ENCODE data around the gene ZNF836.
A peak's percentile ranks its signal among the peaks of the same experiment; 100 is the strongest.

DNA sequence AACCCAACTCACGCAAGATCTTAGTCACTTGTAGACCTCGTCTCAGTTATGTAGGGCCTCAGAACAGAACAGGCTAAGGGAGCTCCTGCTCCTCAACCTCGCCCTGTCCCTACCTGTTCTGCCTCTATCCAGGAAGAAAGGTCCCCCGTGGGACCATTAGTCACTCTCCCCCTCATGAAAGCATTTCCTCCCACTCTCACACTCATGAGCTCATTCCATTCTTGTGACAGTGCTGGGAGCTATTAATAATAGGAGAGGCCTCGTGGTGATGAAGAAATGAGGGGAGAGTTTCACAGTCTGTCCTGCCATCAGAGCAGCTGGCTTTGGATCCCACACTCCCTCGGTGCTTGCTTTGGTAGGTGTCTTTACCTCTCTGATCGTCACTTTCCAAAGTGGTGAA lies 28.6 kb upstream of the ZNF836 start:
- peak in 2 of 3 donors; percentile 28 to 76 for TF ChIP-seq POLR2AphosphoS5 (IDR thresholded peaks at IDR 0.05)
- no peak for TF ChIP-seq POLR2A (IDR thresholded peaks at IDR 0.05)
